Muscle of leg (tissue), 11 donors: ENCODE results near the gene DNAH11. TPM values are rescaled to one million over a fixed set of nuclear protein-coding genes. Genes with fewer than 3 reads are reported as not detected.
"Not testable (repeated sequence)": the region's sequence is repeated elsewhere in the genome, so short reads cannot be mapped to it uniquely, and the experiment has no call there.

Experiments
- DNase-seq: peaks from one replicate; pipeline ENCODE4 v3.0.0; 2013
- H3K27ac ChIP-seq: one replicate; pipeline ENCODE4 v1.5.1; 2013; ENCODE audit warnings: mild to moderate bottlenecking, low read length, control low read depth
- H3K27me3 ChIP-seq: one replicate; pipeline ENCODE4 v1.6.1; 2013; ENCODE audit warnings: low read length; ENCODE audit not compliant: control insufficient read depth, insufficient read depth
- H3K36me3 ChIP-seq: one replicate; pipeline ENCODE4 v1.6.1; 2013; ENCODE audit warnings: low read length; ENCODE audit not compliant: control insufficient read depth, insufficient read depth
- H3K4me1 ChIP-seq: one replicate; pipeline ENCODE4 v1.6.1; 2013; ENCODE audit warnings: low read length; ENCODE audit not compliant: control insufficient read depth, insufficient read depth
- H3K4me3 ChIP-seq: one replicate; pipeline ENCODE4 v1.5.1; 2013; ENCODE audit warnings: low read length, control low read depth
- H3K9me3 ChIP-seq: replicated peaks from 2 replicates; pipeline ENCODE4 v1.6.1; 2013; ENCODE audit warnings: low read depth, low read length; ENCODE audit not compliant: control insufficient read depth
- WGBS: methylation state at CpG from one replicate; pipeline ENCODE4 v1.1.5; 2013; ENCODE audit warnings: missing lambda C conversion rate; ENCODE audit not compliant: insufficient coverage; 5-methylcytosine and 5-hydroxymethylcytosine counted together
- polyA plus RNA-seq, 8 donors: library from polyadenylated mRNA; unstranded; fragments of 120-200 nt; gene quantifications; one replicate each; pipeline versions ENCODE4 v1.2.1 to v1.2.3, GENCODE V29; 2013; ENCODE audit warnings: inconsistent platforms in 1 of 8, low replicate concordance in 1 of 8; ENCODE audit not compliant: insufficient read length in 8 of 8, insufficient read depth in 1 of 8
- total RNA-seq: library from RNA; stranded (reverse); fragments of 120-200 nt; gene quantifications from one replicate; pipeline ENCODE4 v1.2.4, GENCODE V29; 2013

DNAH11 gene
- total and polyA plus RNA-seq, 9 donors = 0.13 to 0.83 (median 0.54) TPM

DNA sequence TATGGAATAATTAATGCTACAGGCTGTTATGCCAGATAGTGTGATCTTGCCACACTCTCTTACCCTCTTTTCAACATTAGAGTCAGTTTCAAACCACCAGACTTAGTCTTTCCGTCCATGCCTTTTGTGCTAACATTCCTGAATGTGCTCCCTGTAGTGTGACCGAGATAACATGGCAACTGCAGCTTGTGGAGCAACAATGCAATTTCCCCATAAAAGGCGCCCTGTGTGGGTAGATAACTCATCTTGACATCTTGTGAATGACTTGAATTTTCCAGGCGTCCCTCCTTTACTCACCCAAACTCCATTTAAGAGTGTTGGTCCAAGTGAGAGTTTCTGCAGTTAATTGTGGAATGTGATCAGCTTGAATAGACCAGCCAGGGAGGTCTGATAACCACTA, 99.6 kb downstream of the DNAH11 start:
- 80% methylated on average over 1 of the region's 4 CpGs for WGBS
- H3K27me3 ChIP-seq = no peaks in the 10 kb centered on the region
- H3K27ac ChIP-seq = no peak overlapping the region
- no peaks in the 10 kb centered on the region for H3K9me3 ChIP-seq
- DNase-seq = no peak
- no peaks in the 10 kb centered on the region for H3K36me3 ChIP-seq
- no peaks in the 10 kb centered on the region for H3K4me1 ChIP-seq
- no peak overlapping the region for H3K4me3 ChIP-seq

DNA sequence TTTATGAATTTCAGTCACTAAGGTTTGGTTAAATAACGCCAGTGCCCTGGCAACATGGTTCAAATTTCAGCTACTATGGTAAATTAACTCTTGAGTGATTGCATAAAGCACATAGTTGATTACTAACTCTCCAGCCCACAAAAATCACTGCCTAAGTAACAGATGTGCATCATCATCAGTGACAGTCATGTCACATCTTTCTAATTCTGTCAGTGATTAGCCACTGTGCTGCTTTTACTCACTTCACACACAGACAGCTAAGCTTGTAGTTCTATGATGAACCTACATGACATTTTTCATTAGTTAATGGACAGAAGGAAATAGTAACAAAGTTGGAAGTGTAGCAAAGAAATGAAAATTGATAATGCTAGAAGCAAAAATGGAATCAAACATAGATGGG, 108.9 kb downstream of the DNAH11 start:
- WGBS = 50% methylated on average over 1 of the region's 1 CpG
- no peaks in the 10 kb centered on the region for H3K4me1 ChIP-seq
- no peaks in the 10 kb centered on the region for H3K27me3 ChIP-seq
- no peaks in the 10 kb centered on the region for H3K9me3 ChIP-seq
- no peak for DNase-seq
- H3K36me3 ChIP-seq = no peaks in the 10 kb centered on the region
- no peak overlapping the region for H3K4me3 ChIP-seq
- no peak overlapping the region for H3K27ac ChIP-seq

- no CpG with 5 or more reads among the region's 4 CpGs for WGBS
- no peaks in the 10 kb centered on the region for H3K4me1 ChIP-seq
- H3K4me3 ChIP-seq = no peak overlapping the region
- H3K27me3 ChIP-seq = no peaks in the 10 kb centered on the region
- no peaks in the 10 kb centered on the region for H3K9me3 ChIP-seq
- no peaks in the 10 kb centered on the region for H3K36me3 ChIP-seq
- DNase-seq = no peak
- no peak overlapping the region for H3K27ac ChIP-seq
These were observed 110.8 kb downstream of the DNAH11 start for GRCh38 chr7:21653623-21654022.

DNA sequence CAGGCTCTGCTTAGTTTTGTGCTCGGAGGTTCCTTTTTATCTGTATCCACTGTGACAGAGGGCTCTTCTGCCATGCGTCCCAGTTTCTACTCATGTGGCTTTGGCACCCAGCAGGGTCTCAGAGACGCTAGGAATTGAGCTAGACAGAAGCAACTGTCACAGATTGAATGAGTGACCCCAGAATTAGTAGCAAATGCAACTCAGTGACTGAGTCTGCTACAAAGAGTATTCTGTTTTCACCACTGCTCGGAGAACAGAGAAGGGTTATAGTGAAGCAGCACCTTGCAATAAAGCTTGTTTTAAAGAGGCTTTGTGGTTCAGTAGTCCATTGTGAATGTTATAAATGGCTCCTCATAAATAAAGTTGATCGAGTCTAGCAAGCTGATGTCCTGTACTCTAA, 113.2 kb downstream of the DNAH11 start:
- no peak for DNase-seq
- no peaks in the 10 kb centered on the region for H3K27me3 ChIP-seq
- H3K4me1 ChIP-seq = no peaks in the 10 kb centered on the region
- 77% methylated on average over 3 of the region's 5 CpGs for WGBS
- no peak overlapping the region for H3K4me3 ChIP-seq
- no peaks in the 10 kb centered on the region for H3K36me3 ChIP-seq
- H3K27ac ChIP-seq = no peak overlapping the region
- no peaks in the 10 kb centered on the region for H3K9me3 ChIP-seq

DNA sequence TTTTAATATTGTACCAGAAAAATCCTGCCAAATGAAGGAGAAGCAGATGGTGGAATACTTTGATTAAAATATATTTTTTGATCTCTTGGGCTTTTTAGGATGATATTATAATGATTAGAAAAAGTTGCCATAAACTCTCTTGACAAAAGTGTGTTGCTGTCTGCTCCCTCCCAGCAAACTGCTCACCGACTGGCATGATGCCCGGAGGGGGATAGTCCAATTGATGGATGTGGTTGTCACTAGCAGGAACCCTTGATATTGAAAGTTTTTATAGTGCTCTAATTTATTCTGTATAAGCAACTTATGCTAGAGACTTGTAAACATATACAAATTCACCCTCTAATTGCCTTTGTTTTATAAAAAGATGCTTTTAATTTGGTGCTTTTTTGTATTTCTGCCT, 114.0 kb downstream of the DNAH11 start:
- H3K4me1 ChIP-seq = no peaks in the 10 kb centered on the region
- DNase-seq = no peak
- no CpG with 5 or more reads among the region's 2 CpGs for WGBS

GRCh38 chr7:21670496-21670895, 127.7 kb downstream of the DNAH11 start:
- H3K9me3 ChIP-seq = no peaks in the 10 kb centered on the region
- WGBS = no CpG with 5 or more reads among the region's 3 CpGs
- no peak for DNase-seq
- no peaks in the 10 kb centered on the region for H3K27me3 ChIP-seq
- H3K4me1 ChIP-seq = no peaks in the 10 kb centered on the region
- no peaks in the 10 kb centered on the region for H3K36me3 ChIP-seq
- H3K27ac ChIP-seq = no peak overlapping the region
- no peak overlapping the region for H3K4me3 ChIP-seq

More for the DNA sequence above, 114.0 kb downstream of the DNAH11 start:
- no peaks in the 10 kb centered on the region for H3K36me3 ChIP-seq
- no peaks in the 10 kb centered on the region for H3K9me3 ChIP-seq
- no peaks in the 10 kb centered on the region for H3K27me3 ChIP-seq
- H3K4me3 ChIP-seq = no peak overlapping the region
- H3K27ac ChIP-seq = no peak overlapping the region

DNA sequence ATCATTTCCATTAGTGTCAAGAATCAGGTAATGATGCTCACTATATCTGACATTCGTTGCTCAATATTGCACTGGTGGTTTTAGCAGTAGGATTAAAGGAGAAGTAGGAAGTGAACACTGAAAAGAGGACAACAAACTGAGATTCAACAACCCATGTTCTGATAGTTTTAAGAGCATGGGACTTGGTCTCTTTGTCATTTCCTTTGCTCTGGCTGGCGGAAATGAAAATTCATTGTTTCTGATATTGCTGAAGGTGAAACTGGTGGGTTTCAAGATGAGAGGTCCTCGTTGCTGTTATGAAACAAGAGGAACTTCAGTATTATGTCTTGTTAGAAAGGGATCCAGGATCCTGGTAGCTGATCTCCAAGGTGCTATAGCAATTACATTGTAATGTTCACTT, 129.0 kb downstream of the DNAH11 start:
- no peak for DNase-seq
- 100% methylated on average over 1 of the region's 3 CpGs for WGBS
- Histone ChIP-seq H3K4me3 (no peak overlapping the region), H3K36me3 (no peaks in the 10 kb centered on the region), H3K27ac (no peak overlapping the region), H3K9me3 (no peaks in the 10 kb centered on the region), H3K27me3 (no peaks in the 10 kb centered on the region), H3K4me1 (no peaks in the 10 kb centered on the region)

DNA sequence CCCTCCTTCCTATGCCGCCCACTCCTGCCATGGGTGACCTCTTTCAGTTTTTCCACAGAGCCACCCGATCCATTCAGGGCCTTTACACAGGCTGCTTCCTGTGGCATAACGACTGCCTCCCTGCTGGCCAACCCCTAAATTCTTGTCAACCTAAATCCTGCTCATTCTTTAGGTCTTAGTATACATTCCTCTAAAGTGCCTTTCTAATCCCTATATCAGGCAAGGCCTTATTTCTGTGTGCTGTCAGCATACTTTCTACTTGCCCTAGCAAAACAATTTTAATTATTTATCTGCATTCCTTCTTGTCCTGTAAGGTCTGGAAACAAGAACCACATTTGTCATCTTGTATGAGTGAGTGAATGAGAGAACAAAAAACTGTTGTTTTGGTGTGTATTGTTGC, 132.4 kb downstream of the DNAH11 start:
- no peaks in the 10 kb centered on the region for H3K4me1 ChIP-seq
- H3K27me3 ChIP-seq = no peaks in the 10 kb centered on the region
- H3K27ac ChIP-seq = no peak overlapping the region
- peaks cover 4% of the 10 kb centered on the region for H3K9me3 ChIP-seq
- WGBS = 57% methylated on average over 3 of the region's 3 CpGs
- no peak overlapping the region for H3K4me3 ChIP-seq
- H3K36me3 ChIP-seq = no peaks in the 10 kb centered on the region
- DNase-seq = no peak

DNA sequence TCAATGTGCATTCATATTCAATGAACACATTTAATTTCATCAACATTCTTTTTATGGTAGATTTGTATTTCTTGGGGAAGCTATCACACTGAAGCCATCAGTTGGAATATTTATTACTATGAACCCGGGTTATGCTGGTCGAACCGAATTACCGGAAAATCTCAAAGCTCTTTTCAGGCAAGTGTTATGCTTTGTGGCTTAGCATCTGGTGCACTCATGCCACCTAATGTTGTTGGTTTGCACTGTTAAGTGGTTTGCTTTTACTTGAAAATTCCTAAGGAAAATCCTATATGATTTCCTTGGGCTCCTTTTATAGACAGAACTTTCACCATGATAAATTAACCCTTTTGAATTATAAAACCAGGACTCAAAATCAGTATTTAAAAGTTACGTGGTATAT, 147.9 kb downstream of the DNAH11 start:
- H3K4me1 ChIP-seq = no peaks in the 10 kb centered on the region
- no peak overlapping the region for H3K4me3 ChIP-seq
- no peaks in the 10 kb centered on the region for H3K36me3 ChIP-seq
- H3K27ac ChIP-seq = no peak overlapping the region
- no peaks in the 10 kb centered on the region for H3K27me3 ChIP-seq
- no peaks in the 10 kb centered on the region for H3K9me3 ChIP-seq
- no peak for DNase-seq
- WGBS = no CpG with 5 or more reads among the region's 5 CpGs

GRCh38 chr7:21691146-21691545, 148.3 kb downstream of the DNAH11 start:
- H3K36me3 ChIP-seq, H3K27me3 ChIP-seq, H3K4me3 ChIP-seq, DNase-seq, H3K9me3 ChIP-seq, H3K27ac ChIP-seq, H3K4me1 ChIP-seq: not testable (repeated sequence)
- no CpG with 5 or more reads among the region's 5 CpGs for WGBS

DNA sequence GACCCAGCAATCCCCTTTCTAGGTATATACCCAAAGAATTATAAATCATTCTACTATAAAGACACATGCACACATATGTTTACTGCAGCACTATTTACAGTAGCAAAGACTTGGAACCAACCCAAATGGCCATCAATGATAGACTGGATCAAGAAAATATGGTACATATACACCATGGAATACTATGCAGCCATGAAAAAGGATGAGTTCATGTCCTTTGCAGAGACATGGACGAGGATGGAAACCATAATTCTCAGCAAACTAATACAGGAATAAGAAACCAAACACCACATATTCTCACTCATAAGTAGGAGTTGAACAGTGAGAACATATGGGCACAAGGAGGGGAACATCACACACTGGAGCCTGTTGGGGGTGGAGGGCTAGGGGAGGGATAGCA, 157.7 kb downstream of the DNAH11 start:
- not testable (repeated sequence) for H3K4me3 ChIP-seq, H3K4me1 ChIP-seq, H3K27me3 ChIP-seq, DNase-seq, H3K36me3 ChIP-seq, H3K9me3 ChIP-seq, H3K27ac ChIP-seq
- no CpG with 5 or more reads among the region's 1 CpG for WGBS
